HG03575 (cell line): ENCODE measurements around the gene MAST1.

Experiments used
- ATAC-seq: cut with Tn5 transposase; IDR thresholded peaks from one replicate; pipeline ENCODE4 v1.9.1; 2021; ENCODE audit not compliant: unreplicated experiment, insufficient number of reproducible peaks, low FRiP score; ENCODE audit errors: extremely low read depth

The MAST1 gene

GRCh38 chr19:12865746-12866415 is 27.6 kb downstream of the MAST1 start:
- no peak for ATAC-seq

- ATAC-seq: no peak
These were observed 28.3 kb downstream of the MAST1 start for GRCh38 chr19:12866416-12867119.

- no peak for ATAC-seq
These were observed 29.1 kb downstream of the MAST1 start for GRCh38 chr19:12867120-12868099.

GRCh38 chr19:12868540-12869112 is 30.3 kb downstream of the MAST1 start:
- ATAC-seq: no peak

GRCh38 chr19:12871681-12872080 is 33.4 kb downstream of the MAST1 start:
- no peak for ATAC-seq

- ATAC-seq: no peak
These were observed 33.9 kb downstream of the MAST1 start for GRCh38 chr19:12872255-12872654.

- ATAC-seq: no peak
These were observed 34.9 kb downstream of the MAST1 start for GRCh38 chr19:12872941-12873890.

- no peak for ATAC-seq
These were observed 35.8 kb downstream of the MAST1 start for GRCh38 chr19:12873891-12874745.

- ATAC-seq: no peak
These were observed 36.8 kb downstream of the MAST1 start for GRCh38 chr19:12875086-12875485.

- no peak for ATAC-seq
These were observed 42.3 kb downstream of the MAST1 start for GRCh38 chr19:12880551-12881171.

- ATAC-seq: no peak
These were observed 43.0 kb downstream of the MAST1 start, which contains the start of gene DNASE2 for GRCh38 chr19:12881172-12881808. DNASE2 (minus strand) TSS chr19:12881449; CDS start chr19:12881375, 74 bp downstream.

- no peak for ATAC-seq
These were observed 44.3 kb downstream of the MAST1 start for GRCh38 chr19:12882589-12882988.

- no peak for ATAC-seq
These were observed 45.9 kb downstream of the MAST1 start for GRCh38 chr19:12884202-12884601.

GRCh38 chr19:12884627-12884925 is 46.3 kb downstream of the MAST1 start:
- ATAC-seq: no peak

- no peak for ATAC-seq
These were observed 46.8 kb downstream of the MAST1 start for GRCh38 chr19:12884926-12885748.
